ENCODE results near the gene CD180. TPM values are rescaled to one million over a fixed set of nuclear protein-coding genes. Genes with fewer than 3 reads are reported as not detected.

The CD180 gene
- total RNA-seq, 1 experiment from 2014 or later = not detected

DNA sequence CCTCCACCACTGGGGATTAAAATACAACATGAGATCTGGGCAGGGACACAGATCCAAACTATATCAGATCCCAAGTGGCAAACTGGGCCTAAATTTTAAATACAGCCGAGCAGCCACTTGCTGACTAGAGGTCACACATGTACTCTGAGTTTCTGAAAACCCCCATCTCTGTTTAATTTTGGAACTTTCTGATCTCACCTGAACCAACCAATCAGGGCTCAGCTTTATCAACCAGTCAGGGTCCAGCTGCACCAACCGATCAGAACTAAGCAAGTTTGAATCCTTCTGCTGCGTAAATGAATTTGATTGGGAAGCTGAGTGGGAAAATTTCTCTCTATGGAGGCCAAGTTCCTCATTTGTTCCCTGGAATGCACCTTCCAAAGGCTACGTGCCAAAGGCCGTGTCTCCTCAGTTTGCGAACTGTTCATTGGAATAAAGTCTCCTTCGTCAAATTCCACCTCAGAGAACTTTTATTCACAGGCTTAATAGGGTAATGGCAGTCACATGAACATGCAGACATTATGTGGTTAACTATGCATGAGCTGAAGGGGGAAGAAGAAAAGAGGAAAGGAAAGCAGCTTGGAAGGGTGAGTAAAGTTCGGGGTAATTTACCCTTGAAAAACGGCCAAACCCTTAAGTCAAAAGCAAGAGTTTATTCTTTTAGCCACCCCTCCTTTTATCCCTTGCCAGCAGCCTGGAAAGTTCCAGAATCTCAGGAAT lies 3.7 kb downstream of the CD180 start:
- intact Hi-C loops (cut with micrococcal nuclease) = no loop called here
- ChIA-PET CTCF (no interaction called here), RAD21 (ENCODE audit: low non-redundant PET in 1 of 2, low total read pairs in 2 of 2, uncharacterized antibody in 2 of 2, unreplicated experiment in 2 of 2) (no interaction called here), POLR2A (no interaction called here)
- no peaks in the 10 kb centered on the region for H3K79me2 ChIP-seq (ENCODE audit: insufficient read depth, low read length)
- no peaks in the 10 kb centered on the region for H3K4me1 ChIP-seq (ENCODE audit: control insufficient read depth in 1 of 2, insufficient read depth in 2 of 2, low read length in 2 of 2)
- H3K9ac ChIP-seq (ENCODE audit: low read length) = no peak overlapping the region
- H3K4me2 ChIP-seq (ENCODE audit: low read length) = no peak overlapping the region
- no peak for ATAC-seq
- BruUV-seq (replicated peaks) = no TSS peak
- H3K27ac ChIP-seq (ENCODE audit: low read depth, low read length) = no peak overlapping the region
- no peaks in the 10 kb centered on the region for H3K9me3 ChIP-seq (ENCODE audit: control insufficient read depth in 1 of 2, insufficient read depth in 1 of 2, low read depth in 1 of 2, low read length in 2 of 2)
- H3K36me3 ChIP-seq (ENCODE audit: control insufficient read depth in 1 of 2, insufficient read depth in 2 of 2, low read length in 2 of 2) = no peaks in the 10 kb centered on the region
- no peak for DNase-seq (ENCODE audit: low read depth, low spot score)
- no peaks in the 10 kb centered on the region for H3K9me2 ChIP-seq (ENCODE audit: insufficient read depth)
- H3K4me3 ChIP-seq (replicated peaks in 1 of 2; ENCODE audit: low read depth in 1 of 2, low read length in 2 of 2) = no peak overlapping the region
- no peak for TF ChIP-seq ZFX (IDR thresholded peaks at IDR 0.05)
- TF ChIP-seq, protein P1, sequence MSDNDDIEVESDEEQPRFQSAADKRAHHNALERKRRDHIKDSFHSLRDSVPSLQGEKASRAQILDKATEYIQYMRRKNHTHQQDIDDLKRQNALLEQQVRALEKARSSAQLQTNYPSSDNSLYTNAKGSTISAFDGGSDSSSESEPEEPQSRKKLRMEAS (IDR thresholded peaks at IDR 0.05) = no peak
- no peak for TF ChIP-seq POLR2AphosphoS5 (IDR thresholded peaks at IDR 0.05; ENCODE audit: low read depth, low read length)
- TF ChIP-seq, protein P2, sequence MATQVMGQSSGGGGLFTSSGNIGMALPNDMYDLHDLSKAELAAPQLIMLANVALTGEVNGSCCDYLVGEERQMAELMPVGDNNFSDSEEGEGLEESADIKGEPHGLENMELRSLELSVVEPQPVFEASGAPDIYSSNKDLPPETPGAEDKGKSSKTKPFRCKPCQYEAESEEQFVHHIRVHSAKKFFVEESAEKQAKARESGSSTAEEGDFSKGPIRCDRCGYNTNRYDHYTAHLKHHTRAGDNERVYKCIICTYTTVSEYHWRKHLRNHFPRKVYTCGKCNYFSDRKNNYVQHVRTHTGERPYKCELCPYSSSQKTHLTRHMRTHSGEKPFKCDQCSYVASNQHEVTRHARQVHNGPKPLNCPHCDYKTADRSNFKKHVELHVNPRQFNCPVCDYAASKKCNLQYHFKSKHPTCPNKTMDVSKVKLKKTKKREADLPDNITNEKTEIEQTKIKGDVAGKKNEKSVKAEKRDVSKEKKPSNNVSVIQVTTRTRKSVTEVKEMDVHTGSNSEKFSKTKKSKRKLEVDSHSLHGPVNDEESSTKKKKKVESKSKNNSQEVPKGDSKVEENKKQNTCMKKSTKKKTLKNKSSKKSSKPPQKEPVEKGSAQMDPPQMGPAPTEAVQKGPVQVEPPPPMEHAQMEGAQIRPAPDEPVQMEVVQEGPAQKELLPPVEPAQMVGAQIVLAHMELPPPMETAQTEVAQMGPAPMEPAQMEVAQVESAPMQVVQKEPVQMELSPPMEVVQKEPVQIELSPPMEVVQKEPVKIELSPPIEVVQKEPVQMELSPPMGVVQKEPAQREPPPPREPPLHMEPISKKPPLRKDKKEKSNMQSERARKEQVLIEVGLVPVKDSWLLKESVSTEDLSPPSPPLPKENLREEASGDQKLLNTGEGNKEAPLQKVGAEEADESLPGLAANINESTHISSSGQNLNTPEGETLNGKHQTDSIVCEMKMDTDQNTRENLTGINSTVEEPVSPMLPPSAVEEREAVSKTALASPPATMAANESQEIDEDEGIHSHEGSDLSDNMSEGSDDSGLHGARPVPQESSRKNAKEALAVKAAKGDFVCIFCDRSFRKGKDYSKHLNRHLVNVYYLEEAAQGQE (IDR thresholded peaks at IDR 0.05; ENCODE audit: low read depth) = no peak
- TF ChIP-seq SP1 (IDR thresholded peaks at IDR 0.05; ENCODE audit: low read depth) = no peak
- TF ChIP-seq CEBPB (IDR thresholded peaks at IDR 0.05; ENCODE audit: low read depth) = no peak
- TF ChIP-seq EGR1 (IDR thresholded peaks at IDR 0.05; ENCODE audit: low read depth) = no peak
- TF ChIP-seq ELF1 (IDR thresholded peaks at IDR 0.05; ENCODE audit: borderline replicate concordance, low read depth) = no peak
- no peak for TF ChIP-seq FOSL1 (IDR thresholded peaks at IDR 0.05; ENCODE audit: low read depth)
- TF ChIP-seq, protein P3, sequence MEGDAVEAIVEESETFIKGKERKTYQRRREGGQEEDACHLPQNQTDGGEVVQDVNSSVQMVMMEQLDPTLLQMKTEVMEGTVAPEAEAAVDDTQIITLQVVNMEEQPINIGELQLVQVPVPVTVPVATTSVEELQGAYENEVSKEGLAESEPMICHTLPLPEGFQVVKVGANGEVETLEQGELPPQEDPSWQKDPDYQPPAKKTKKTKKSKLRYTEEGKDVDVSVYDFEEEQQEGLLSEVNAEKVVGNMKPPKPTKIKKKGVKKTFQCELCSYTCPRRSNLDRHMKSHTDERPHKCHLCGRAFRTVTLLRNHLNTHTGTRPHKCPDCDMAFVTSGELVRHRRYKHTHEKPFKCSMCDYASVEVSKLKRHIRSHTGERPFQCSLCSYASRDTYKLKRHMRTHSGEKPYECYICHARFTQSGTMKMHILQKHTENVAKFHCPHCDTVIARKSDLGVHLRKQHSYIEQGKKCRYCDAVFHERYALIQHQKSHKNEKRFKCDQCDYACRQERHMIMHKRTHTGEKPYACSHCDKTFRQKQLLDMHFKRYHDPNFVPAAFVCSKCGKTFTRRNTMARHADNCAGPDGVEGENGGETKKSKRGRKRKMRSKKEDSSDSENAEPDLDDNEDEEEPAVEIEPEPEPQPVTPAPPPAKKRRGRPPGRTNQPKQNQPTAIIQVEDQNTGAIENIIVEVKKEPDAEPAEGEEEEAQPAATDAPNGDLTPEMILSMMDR (IDR thresholded peaks at IDR 0.05 in 2 of 3, conservative IDR thresholded peaks at IDR 0.05 in 1 of 3; ENCODE audit: borderline replicate concordance in 1 of 3, insufficient read depth in 1 of 3, low read depth in 2 of 3, low read length in 2 of 3) = no peak
- no peak for TF ChIP-seq ZNF274 (IDR thresholded peaks at IDR 0.05; ENCODE audit: low read depth, low read length)
- no peak for TF ChIP-seq EZH2 (IDR thresholded peaks at IDR 0.05)
- TF ChIP-seq CBX3 (IDR thresholded peaks at IDR 0.05; ENCODE audit: low read depth) = no peak
- TF ChIP-seq SIN3A (IDR thresholded peaks at IDR 0.05; ENCODE audit: low read depth) = no peak
- TF ChIP-seq, protein P4, sequence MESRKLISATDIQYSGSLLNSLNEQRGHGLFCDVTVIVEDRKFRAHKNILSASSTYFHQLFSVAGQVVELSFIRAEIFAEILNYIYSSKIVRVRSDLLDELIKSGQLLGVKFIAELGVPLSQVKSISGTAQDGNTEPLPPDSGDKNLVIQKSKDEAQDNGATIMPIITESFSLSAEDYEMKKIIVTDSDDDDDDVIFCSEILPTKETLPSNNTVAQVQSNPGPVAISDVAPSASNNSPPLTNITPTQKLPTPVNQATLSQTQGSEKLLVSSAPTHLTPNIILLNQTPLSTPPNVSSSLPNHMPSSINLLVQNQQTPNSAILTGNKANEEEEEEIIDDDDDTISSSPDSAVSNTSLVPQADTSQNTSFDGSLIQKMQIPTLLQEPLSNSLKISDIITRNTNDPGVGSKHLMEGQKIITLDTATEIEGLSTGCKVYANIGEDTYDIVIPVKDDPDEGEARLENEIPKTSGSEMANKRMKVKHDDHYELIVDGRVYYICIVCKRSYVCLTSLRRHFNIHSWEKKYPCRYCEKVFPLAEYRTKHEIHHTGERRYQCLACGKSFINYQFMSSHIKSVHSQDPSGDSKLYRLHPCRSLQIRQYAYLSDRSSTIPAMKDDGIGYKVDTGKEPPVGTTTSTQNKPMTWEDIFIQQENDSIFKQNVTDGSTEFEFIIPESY (IDR thresholded peaks at IDR 0.05; ENCODE audit: extremely low read depth, insufficient replicate concordance, low read length) = no peak
- no peaks in the 10 kb centered on the region for H3K27me3 ChIP-seq (ENCODE audit: insufficient read depth, low read length)
- no peak overlapping the region for H2AFZ ChIP-seq (ENCODE audit: low read depth, low read length, poor library complexity, severe bottlenecking)
- H4K20me1 ChIP-seq (ENCODE audit: insufficient read depth) = no peaks in the 10 kb centered on the region

Data from HCT116 (cell line).